Activated T-helper 17 cell treated with anti-CD3 and anti-CD28 coated beads, Interleukin-2, amount 50 U/mL, for 72 hours (primary cell): ENCODE results near the gene HK1. TPM values are rescaled to one million over a fixed set of nuclear protein-coding genes. Genes with fewer than 3 reads are reported as not detected.

ENCODE experiments used
- ATAC-seq: fragments of 150-1000 bp; cut with Tn5 transposase; replicated peaks from 2 replicates; pipeline ENCODE4 v1.10.0; 2021; ENCODE audit warnings: mild to moderate bottlenecking, moderate library complexity
- H3K27ac Mint-ChIP-seq: one replicate; pipeline ENCODE4 v1.8.0; 2022; ENCODE audit warnings: mixed read lengths
- H3K27me3 Mint-ChIP-seq: one replicate; pipeline ENCODE4 v1.8.0; 2022; ENCODE audit warnings: mixed read lengths
- H3K36me3 Mint-ChIP-seq: one replicate; pipeline ENCODE4 v1.8.0; 2022; ENCODE audit warnings: low read depth, mild to moderate bottlenecking, mixed read lengths
- H3K4me1 Mint-ChIP-seq: one replicate; pipeline ENCODE4 v1.8.0; 2022; ENCODE audit warnings: mixed read lengths
- H3K4me3 Mint-ChIP-seq: one replicate; pipeline ENCODE4 v1.8.0; 2022; ENCODE audit warnings: mild to moderate bottlenecking, mixed read lengths
- H3K9me3 Mint-ChIP-seq: one replicate; pipeline ENCODE4 v1.8.0; 2022; ENCODE audit warnings: mixed read lengths
- total RNA-seq, 2 donors: library from RNA; stranded (reverse); gene quantifications; one replicate each; pipeline ENCODE4 v1.2.3, GENCODE V29; 2022

Gene HK1
- total RNA-seq, 2 donors from 2014 or later = 216 to 221 TPM

GRCh38 chr10:69311309-69311708, 33.0 kb downstream of the HK1 start:
- no peak overlapping the region for H3K4me3 Mint-ChIP-seq
- H3K9me3 Mint-ChIP-seq = no peaks in the 10 kb centered on the region
- no peak for ATAC-seq
- H3K36me3 Mint-ChIP-seq = no peaks in the 10 kb centered on the region
- peaks cover 7% of the 10 kb centered on the region for H3K4me1 Mint-ChIP-seq
- H3K27ac Mint-ChIP-seq = no peak overlapping the region
- H3K27me3 Mint-ChIP-seq = no peaks in the 10 kb centered on the region

DNA sequence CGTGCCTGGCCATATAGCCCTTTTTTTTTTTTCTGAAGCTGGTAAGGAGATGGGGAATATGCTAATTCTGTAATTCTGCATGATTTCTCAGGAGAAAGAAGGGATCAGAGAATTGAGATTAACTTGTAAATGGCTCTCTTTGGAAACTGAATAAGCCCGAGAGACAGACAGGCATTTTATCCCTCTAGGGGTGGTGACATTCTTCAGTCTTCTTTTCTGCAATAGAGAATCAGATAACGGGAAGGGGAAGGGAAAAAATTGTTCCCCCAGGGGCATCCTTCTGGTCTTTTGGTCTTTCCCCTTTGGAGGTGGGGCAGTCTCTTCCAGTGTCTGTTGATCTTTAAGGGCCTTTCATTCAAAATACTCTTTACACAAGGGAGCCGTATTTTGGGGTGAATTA, 34.2 kb downstream of the HK1 start:
- H3K4me1 Mint-ChIP-seq = peaks cover 16% of the 10 kb centered on the region
- H3K27ac Mint-ChIP-seq = peak overlapping the region; percentile 33

GRCh38 chr10:69315100-69315542, 36.8 kb downstream of the HK1 start:
- H3K27me3 Mint-ChIP-seq = no peaks in the 10 kb centered on the region
- H3K4me3 Mint-ChIP-seq = no peak overlapping the region
- no peak for ATAC-seq
- H3K4me1 Mint-ChIP-seq = peaks cover 16% of the 10 kb centered on the region
- no peaks in the 10 kb centered on the region for H3K9me3 Mint-ChIP-seq
- H3K27ac Mint-ChIP-seq = peak overlapping the region; percentile 90
- peaks cover 14% of the 10 kb centered on the region for H3K36me3 Mint-ChIP-seq

More for the DNA sequence above, 34.2 kb downstream of the HK1 start:
- Mint-ChIP-seq H3K4me3 (no peak overlapping the region), H3K9me3 (no peaks in the 10 kb centered on the region), H3K36me3 (no peaks in the 10 kb centered on the region), H3K27me3 (no peaks in the 10 kb centered on the region)
- no peak for ATAC-seq

- ATAC-seq = no peak
These were observed 37.5 kb downstream of the HK1 start for GRCh38 chr10:69315610-69316312.

GRCh38 chr10:69316313-69317059, 38.2 kb downstream of the HK1 start:
- ATAC-seq = no peak
- Mint-ChIP-seq H3K27me3 (no peaks in the 10 kb centered on the region), H3K4me3 (peak overlapping the region; percentile 97), H3K4me1 (peaks cover 16% of the 10 kb centered on the region), H3K36me3 (peaks cover 28% of the 10 kb centered on the region), H3K9me3 (no peaks in the 10 kb centered on the region), H3K27ac (peak overlapping the region; percentile 90)

More at GRCh38 chr10:69315610-69316312, 37.5 kb downstream of the HK1 start:
- Mint-ChIP-seq H3K27me3 (no peaks in the 10 kb centered on the region), H3K27ac (peak overlapping the region; percentile 90), H3K36me3 (peaks cover 21% of the 10 kb centered on the region), H3K9me3 (no peaks in the 10 kb centered on the region), H3K4me3 (peak overlapping the region; percentile 97), H3K4me1 (peaks cover 16% of the 10 kb centered on the region)

DNA sequence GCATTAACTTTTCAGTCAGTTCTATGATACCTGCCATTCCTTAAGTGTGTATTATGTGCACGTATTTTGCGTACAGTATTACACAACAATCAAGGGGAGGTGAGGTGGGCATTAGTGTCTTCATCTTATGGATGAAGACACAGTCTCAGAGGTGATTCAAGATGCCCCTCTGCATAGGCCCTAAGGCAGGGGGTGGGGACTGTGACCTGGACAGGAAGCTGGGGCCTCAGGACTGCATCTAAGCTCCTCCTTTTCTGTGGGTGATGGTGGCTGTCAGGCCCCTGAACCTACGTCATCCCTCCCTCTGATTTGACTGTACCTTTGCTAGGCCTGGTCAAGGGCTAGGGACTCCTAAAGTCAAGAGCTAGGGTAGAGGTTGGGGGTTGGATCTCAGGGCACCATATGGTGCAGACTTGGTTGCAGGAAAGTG, 38.9 kb downstream of the HK1 start:
- Mint-ChIP-seq H3K4me3 (peak overlapping the region; percentile 97), H3K27ac (peak overlapping the region; percentile 87), H3K27me3 (no peaks in the 10 kb centered on the region), H3K9me3 (no peaks in the 10 kb centered on the region), H3K4me1 (peaks cover 22% of the 10 kb centered on the region), H3K36me3 (peaks cover 35% of the 10 kb centered on the region)
- ATAC-seq = peak; percentile 62

GRCh38 chr10:69317626-69318105, 39.4 kb downstream of the HK1 start:
- peak overlapping the region; percentile 87 for H3K27ac Mint-ChIP-seq
- H3K27me3 Mint-ChIP-seq = no peaks in the 10 kb centered on the region
- H3K4me1 Mint-ChIP-seq = peaks cover 22% of the 10 kb centered on the region
- H3K4me3 Mint-ChIP-seq = peak overlapping the region; percentile 97
- peak; percentile 45 for ATAC-seq
- peaks cover 40% of the 10 kb centered on the region for H3K36me3 Mint-ChIP-seq
- H3K9me3 Mint-ChIP-seq = no peaks in the 10 kb centered on the region

DNA sequence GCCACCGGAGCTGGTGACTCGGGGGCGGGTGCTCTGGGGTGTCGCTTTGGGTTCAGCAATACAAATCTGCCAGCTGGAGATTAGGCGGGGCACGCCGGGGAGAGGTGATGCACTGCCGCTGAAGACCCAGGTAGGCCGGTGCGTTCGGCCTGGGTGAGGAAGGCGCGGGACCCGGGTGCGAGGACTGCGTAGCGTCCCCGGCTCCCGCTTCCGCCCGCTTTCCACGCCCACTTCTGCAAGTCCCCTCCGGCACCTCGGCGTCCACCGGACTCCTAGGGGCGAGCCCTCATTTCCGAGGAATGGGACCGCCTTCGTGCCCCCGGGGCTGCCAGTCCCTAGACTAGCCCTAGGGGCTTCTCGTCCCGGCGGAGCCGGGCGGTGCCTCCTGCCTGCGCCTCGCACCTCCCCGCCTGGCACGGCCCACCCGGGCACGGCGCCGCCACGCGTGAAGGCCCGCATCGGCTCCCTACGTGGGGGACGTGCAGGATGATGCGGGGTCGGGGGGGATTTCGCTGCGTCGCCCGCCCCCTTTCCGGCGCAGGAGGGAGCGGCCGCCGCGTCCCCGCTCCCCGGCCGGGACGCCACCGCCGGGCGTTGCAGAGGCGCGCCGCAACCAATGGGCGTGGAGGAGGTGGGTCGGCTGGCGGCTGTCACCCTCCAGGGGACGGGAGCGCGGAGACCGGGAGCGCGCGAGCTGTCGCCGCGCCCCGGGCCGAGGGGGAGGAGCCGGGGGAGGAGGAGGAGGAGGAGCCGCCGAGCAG, 40.0 kb downstream of the HK1 start:
- Mint-ChIP-seq H3K27me3 (no peaks in the 10 kb centered on the region), H3K4me3 (peak overlapping the region; percentile 97), H3K4me1 (peaks cover 22% of the 10 kb centered on the region)

GRCh38 chr10:69318867-69319727, 40.8 kb downstream of the HK1 start:
- Mint-ChIP-seq H3K27me3 (no peaks in the 10 kb centered on the region), H3K36me3 (peaks cover 52% of the 10 kb centered on the region), H3K4me3 (peak overlapping the region; percentile 97), H3K27ac (peak overlapping the region; percentile 94), H3K9me3 (no peaks in the 10 kb centered on the region), H3K4me1 (peaks cover 27% of the 10 kb centered on the region)
- ATAC-seq = peak; percentile 37

More for the DNA sequence above, 40.0 kb downstream of the HK1 start:
- H3K9me3 Mint-ChIP-seq = no peaks in the 10 kb centered on the region
- H3K27ac Mint-ChIP-seq = peak overlapping the region; percentile 87
- ATAC-seq = peak; percentile 83
- peaks cover 44% of the 10 kb centered on the region for H3K36me3 Mint-ChIP-seq

GRCh38 chr10:69319841-69320316, 41.6 kb downstream of the HK1 start:
- peak overlapping the region; percentile 94 for H3K27ac Mint-ChIP-seq
- H3K36me3 Mint-ChIP-seq = peaks cover 60% of the 10 kb centered on the region
- no peaks in the 10 kb centered on the region for H3K9me3 Mint-ChIP-seq
- no peak for ATAC-seq
- peaks cover 27% of the 10 kb centered on the region for H3K4me1 Mint-ChIP-seq
- H3K27me3 Mint-ChIP-seq = no peaks in the 10 kb centered on the region
- peak overlapping the region; percentile 97 for H3K4me3 Mint-ChIP-seq

GRCh38 chr10:69320521-69320920, 42.2 kb downstream of the HK1 start:
- Mint-ChIP-seq H3K27me3 (no peaks in the 10 kb centered on the region), H3K36me3 (peaks cover 66% of the 10 kb centered on the region), H3K9me3 (no peaks in the 10 kb centered on the region), H3K4me3 (peak overlapping the region; percentile 97), H3K4me1 (peaks cover 27% of the 10 kb centered on the region), H3K27ac (peak overlapping the region; percentile 94)
- no peak for ATAC-seq

DNA sequence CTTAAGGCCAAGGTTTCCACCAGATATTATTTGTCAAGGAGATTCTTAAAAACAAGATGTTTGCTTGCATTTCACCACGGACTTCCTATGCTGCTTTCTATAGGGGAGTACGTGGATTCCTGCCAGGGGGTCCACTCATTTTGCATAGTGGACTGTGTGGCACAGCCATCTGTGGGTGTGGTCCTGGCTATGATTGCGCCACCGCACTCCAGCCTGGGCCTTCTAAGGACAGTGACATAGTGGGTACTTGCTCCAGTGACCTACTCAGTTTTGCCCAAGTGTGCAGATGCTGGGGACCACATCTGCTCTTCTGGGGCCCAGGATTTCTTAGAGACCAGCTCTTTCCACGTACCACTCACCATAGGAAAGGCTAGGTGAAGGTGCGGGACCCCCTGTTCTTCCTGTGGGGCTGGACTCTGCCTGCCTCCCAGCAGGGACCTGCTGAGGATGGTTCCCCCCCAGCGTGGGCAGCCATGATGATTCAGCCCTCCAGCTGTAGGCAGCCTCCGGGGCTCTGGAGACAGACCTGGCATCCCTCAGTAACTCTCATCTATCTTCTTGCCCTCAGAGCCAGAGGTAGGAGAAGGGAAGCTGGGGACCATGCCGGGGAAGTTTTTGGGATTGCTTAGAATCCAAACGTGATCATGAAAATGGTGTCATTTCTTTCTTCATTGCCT, 42.9 kb downstream of the HK1 start:
- Mint-ChIP-seq H3K4me1 (peaks cover 23% of the 10 kb centered on the region), H3K27ac (peak overlapping the region; percentile 94), H3K27me3 (no peaks in the 10 kb centered on the region), H3K9me3 (no peaks in the 10 kb centered on the region), H3K36me3 (peaks cover 73% of the 10 kb centered on the region), H3K4me3 (peak overlapping the region; percentile 97)
- no peak for ATAC-seq

- Mint-ChIP-seq H3K4me1 (peaks cover 22% of the 10 kb centered on the region), H3K9me3 (no peaks in the 10 kb centered on the region), H3K4me3 (peak overlapping the region; percentile 97), H3K27me3 (no peaks in the 10 kb centered on the region), H3K27ac (peak overlapping the region; percentile 94), H3K36me3 (peaks cover 80% of the 10 kb centered on the region)
- ATAC-seq = no peak
These were observed 43.6 kb downstream of the HK1 start for GRCh38 chr10:69321865-69322264.
